22Rv1 (cell line): ENCODE measurements around the gene LHPP.
"Not testable (repeated sequence)": the region's sequence is repeated elsewhere in the genome, so short reads cannot be mapped to it uniquely, and the experiment has no call there.

ENCODE experiments used
- H3K27ac ChIP-seq: fragments of 450-650 bp; 2 replicates; pipeline ENCODE4 v1.5.1; 2017
- ZFX ChIP-seq: fragments of 450-650 bp; IDR thresholded peaks from 2 replicates; pipeline ENCODE4 v1.6.1; 2017; ENCODE audit warnings: antibody characterized with exemption, borderline replicate concordance
- TF ChIP-seq, protein P1 (sequence below): fragments of 450-650 bp; IDR thresholded peaks from 2 replicates; pipeline ENCODE4 v1.5.1; 2017; ENCODE audit warnings: mild to moderate bottlenecking

Gene LHPP

DNA sequence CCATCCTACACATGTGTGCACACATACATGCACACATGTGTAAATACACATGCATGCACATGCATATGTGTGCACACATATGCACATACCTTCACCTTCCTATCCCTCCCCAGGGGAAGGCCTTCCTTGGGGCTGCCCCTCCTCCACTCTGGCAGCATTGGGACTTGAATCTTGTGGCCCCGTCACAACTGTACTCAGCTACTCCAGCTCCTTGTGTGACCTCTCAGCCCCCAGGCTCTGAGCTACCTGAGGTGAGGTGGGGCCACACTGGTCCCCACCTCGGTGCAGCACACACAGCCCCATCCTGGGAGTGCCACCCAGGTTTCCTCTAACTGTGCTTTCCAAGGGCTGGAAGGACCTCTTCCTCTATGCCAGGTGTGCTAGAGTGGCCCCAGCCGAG lies 116.0 kb downstream of the LHPP start:
- no peak for TF ChIP-seq ZFX
- TF ChIP-seq, protein P1, sequence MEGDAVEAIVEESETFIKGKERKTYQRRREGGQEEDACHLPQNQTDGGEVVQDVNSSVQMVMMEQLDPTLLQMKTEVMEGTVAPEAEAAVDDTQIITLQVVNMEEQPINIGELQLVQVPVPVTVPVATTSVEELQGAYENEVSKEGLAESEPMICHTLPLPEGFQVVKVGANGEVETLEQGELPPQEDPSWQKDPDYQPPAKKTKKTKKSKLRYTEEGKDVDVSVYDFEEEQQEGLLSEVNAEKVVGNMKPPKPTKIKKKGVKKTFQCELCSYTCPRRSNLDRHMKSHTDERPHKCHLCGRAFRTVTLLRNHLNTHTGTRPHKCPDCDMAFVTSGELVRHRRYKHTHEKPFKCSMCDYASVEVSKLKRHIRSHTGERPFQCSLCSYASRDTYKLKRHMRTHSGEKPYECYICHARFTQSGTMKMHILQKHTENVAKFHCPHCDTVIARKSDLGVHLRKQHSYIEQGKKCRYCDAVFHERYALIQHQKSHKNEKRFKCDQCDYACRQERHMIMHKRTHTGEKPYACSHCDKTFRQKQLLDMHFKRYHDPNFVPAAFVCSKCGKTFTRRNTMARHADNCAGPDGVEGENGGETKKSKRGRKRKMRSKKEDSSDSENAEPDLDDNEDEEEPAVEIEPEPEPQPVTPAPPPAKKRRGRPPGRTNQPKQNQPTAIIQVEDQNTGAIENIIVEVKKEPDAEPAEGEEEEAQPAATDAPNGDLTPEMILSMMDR = no peak
- no peak overlapping the region for H3K27ac ChIP-seq

DNA sequence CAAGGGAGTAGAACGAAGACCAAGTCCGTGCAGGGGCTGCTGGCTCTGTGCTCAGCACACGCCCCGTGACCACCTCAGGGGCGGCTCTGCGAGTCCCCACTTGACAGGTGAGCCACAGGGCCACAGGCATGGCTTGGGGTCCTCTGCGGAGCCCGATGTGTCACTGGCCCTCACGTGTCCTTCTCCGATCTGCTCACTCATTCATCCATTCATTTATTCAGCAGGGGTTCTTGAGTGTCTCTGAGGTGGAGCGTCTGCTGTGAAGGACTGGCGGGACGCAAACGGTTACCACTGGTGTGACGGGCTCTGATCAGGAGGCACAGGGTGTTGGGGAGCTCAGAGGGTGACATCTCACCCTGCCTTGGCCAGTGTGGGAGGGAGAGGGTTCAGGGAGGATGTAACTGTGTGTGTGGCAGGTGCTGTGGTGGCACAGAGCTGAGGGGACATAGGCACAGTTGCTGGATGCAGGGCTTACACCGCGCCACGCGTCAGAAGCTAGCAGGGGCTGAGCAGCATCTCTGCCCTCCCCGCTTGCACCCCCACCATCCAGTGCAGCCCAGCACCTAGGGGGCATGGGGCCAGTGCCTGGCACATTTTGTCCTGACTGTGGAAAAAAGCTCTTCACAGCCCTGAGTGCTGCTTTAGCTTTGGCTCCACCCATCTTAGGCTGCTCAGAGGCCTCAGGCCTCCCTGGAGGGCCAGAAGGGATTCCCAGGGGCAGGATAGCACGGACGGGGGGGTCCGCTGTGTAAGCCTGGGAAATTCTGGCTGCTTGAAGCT lies 116.8 kb downstream of the LHPP start:
- TF ChIP-seq, protein P1 = no peak
- TF ChIP-seq ZFX = no peak

DNA sequence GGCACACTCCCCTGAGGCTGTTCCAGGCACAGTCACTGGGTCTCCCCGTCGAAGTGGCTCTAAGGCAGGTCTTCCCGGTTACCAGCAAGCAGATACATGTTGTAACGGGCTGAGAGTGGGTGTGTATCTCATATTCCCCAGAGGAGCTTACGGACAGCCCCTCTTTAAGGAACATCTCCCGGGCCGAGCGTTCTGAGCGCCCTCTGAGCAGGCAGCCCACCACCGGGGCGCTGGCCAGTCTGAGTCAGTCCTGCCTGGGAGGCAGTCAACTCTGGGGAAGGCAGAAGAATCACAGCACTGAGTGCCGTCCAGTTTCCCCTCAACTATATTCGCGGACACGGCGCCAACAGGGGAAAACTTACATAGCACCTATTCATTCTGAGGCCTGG lies 117.4 kb downstream of the LHPP start:
- no peak overlapping the region for H3K27ac ChIP-seq
- TF ChIP-seq, protein P1 = no peak
- TF ChIP-seq ZFX = no peak

More for the DNA sequence above, 116.8 kb downstream of the LHPP start:
- H3K27ac ChIP-seq = no peak overlapping the region

DNA sequence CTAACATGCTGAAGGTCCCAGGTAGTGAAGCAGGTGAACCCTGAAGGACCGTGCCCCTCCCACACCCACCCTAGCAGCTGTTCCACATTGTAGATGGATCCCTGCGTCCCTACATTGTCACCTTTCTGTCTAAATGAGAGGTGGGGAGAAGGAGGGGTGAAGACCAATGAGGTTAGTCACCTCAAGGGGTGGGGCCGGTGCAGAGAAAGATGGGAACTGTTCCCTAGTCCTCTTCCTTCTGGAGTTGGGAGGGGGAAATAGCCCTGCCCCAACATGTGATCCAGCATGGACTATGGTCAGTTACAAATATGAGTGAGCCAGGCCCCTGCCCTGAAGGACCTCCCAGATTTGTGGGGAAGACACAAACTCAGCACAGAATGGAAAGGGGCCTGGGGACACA lies 124.5 kb downstream of the LHPP start:
- TF ChIP-seq, protein P1 = no peak
- no peak for TF ChIP-seq ZFX
- H3K27ac ChIP-seq = no peak overlapping the region

DNA sequence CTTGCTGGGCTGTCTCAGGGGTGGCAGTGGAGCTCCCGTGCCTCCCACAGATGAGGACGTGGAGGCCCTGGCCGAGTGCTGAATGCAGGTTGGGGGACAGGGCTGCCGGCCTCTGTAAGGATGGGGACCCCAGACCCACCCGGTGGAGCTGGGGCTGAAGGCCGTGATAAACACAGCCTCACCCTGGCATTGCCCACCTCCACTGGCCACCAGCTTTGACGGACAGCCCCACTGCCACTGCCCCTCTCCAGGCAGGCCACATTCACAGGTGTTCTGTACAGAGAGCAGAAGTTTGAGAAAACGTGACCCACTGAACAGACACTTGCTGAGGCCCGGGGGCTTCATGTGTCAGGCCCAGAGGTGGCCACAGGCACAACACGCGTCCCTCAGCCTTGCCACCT lies 126.2 kb downstream of the LHPP start:
- no peak overlapping the region for H3K27ac ChIP-seq
- no peak for TF ChIP-seq ZFX

DNA sequence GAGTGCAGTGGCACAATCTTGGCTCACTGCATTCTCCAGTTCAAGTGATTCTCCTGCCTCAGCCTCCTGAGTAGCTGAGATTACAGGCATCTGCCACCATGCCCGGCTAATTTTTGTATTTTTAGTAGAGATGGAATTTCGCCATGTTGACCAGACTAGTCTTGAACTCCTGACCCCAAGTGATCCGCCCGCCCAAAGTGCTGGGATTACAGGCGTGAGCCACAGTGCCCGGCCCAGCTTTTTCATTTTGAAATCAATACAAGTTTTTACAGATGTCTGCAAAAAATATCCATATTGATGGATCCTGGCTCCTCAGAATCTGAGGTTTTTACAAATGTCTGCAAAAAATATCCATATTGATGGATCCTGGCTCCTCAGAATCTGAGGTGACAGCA lies 126.7 kb downstream of the LHPP start:
- H3K27ac ChIP-seq = not testable (repeated sequence)

DNA sequence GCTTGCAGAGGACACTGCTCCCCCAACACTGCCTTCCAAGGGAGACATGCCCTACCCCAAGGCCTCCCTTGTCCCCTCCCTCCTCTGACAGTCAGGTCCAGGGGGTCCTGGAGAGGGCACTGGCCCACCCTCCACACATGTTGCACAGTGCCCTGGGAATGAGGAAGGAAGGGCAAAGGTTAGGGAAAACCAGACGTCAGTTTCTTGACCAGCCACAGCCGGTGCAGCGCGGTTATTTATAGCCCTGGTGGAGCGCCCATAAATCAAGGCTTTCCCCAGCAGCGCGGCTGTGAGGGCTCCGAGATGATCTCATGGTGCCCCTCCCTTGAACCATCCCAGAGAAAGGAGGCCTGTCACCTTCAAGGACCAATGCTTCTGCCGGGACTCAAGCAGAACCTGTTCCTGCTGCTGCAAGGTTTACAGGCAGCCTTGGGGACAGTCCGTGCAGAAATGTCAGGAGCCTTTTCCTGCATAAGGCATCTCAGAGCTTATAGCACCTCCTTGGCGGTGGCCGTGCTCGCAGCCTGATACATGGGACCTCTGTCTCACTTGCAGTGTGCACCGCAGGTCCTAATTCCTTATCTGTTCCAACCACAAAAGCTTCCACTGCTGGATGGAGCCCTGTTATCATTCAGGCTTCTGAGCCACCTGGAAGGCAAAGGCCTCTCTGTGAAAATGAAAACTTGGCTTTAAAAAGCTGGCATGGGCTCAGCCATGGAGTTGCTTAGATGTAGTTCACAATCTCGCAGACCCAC lies 127.3 kb downstream of the LHPP start:
- no peak for TF ChIP-seq ZFX
- TF ChIP-seq, protein P1 = no peak
- H3K27ac ChIP-seq = no peak overlapping the region

DNA sequence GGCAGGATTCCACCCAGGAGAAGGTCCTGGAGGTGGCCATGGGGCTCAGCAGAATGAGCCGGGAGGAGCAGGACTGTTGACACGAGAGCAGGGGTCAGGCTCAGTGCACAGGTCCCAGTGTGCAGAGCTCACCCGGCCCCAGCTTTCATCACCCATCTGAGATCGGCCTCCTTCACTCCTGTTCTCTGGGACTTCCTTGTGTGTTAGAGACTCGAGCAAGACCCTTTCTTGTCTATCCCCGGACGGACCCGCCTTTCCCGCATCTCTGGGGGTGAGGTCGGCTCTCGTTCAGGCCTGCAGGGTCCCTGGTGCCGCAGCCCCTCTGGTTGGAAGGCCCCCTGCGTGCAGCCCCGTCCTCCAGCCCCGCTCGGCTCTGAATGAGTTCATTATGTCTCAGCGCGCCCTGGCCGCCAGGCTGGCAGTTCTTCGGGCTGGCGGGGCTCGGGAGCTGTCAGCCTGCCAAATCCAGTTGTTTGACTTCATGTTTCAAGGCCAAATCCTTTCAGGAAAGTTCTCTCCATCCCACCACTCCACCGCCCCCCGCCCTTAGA lies 127.9 kb downstream of the LHPP start:
- H3K27ac ChIP-seq = no peak overlapping the region
- no peak for TF ChIP-seq ZFX
- TF ChIP-seq, protein P1 = no peak
